HepG2 (cell line): ENCODE results near the gene LMF2. TPM values are rescaled to one million over a fixed set of nuclear protein-coding genes. Genes with fewer than 3 reads are reported as not detected.

Experiments
- ATAC-seq: fragments of 200-7000 bp; cut with Tn5 transposase; 3 replicates; pipeline ENCODE4 v1.9.1; 2020; ENCODE audit warnings: mild to moderate bottlenecking, moderate library complexity
- BruUV-seq: library from RNA; stranded (reverse); fragments of 400-500 nt; replicated peaks from 2 replicates; lab custom pipeline; 2021; lab: Mats Ljungman, UMichigan
- CTCF ChIA-PET: fragments of 300-600 bp; formaldehyde crosslinking; extraction: SDS; loops from one replicate; lab custom pipeline; 2021; ENCODE audit warnings: low total read pairs, inconsistent platforms, low intra/inter-chr PET ratio; lab: Yijun Ruan, JAX
- POLR2A ChIA-PET: fragments of 350-600 bp; sonication (Branson Sonifier 250); formaldehyde crosslinking; loops from one replicate; lab custom pipeline; 2020; ENCODE audit warnings: antibody characterized with exemption, inconsistent platforms; lab: Yijun Ruan, JAX
- DNase-seq: peaks from one replicate; pipeline ENCODE4 v3.0.0-alpha.2; 2015; ENCODE audit warnings: low spot score
- FAIRE-seq: peaks from 3 replicates; lab custom pipeline; 2011; peaks lifted over from hg19 to GRCh38; lab: Jason Lieb, UNC
- H2AFZ ChIP-seq: one replicate; pipeline ENCODE4 v1.6.1; 2011; ENCODE audit warnings: low read length, inconsistent platforms
- H3K27ac ChIP-seq: fragments of 300-600 bp; 3 replicates; pipeline ENCODE4 v1.8.0; 2011; ENCODE audit warnings: mixed run types, mild to moderate bottlenecking, mixed read lengths, low read length, inconsistent platforms; ENCODE audit not compliant: insufficient read depth; ENCODE audit errors: extremely low read length
- H3K27me3 ChIP-seq, 2 experiments: fragments of 200-600 bp in 1 of 2; 2 replicates in 1 of 2; 3 replicates in 1 of 2; pipeline versions ENCODE4 v1.6.0 to v1.8.0; 2011; ENCODE audit warnings: low read length in 2 of 2, mild to moderate bottlenecking in 2 of 2, moderate library complexity in 2 of 2, inconsistent platforms in 1 of 2; ENCODE audit not compliant: insufficient read depth in 2 of 2, control insufficient read depth in 1 of 2
- H3K36me3 ChIP-seq, 2 experiments: fragments of 200-600 bp in 1 of 2; replicated peaks in 1 of 2; 2 replicates in 1 of 2; 3 replicates in 1 of 2; pipeline versions ENCODE4 v1.5.1 to v1.8.0; 2011; ENCODE audit warnings: low read length in 2 of 2, inconsistent platforms in 1 of 2; ENCODE audit not compliant: insufficient read depth in 2 of 2, control insufficient read depth in 1 of 2
- H3K4me1 ChIP-seq: 2 replicates; pipeline ENCODE4 v1.5.1; 2012; ENCODE audit warnings: low read length, inconsistent platforms; ENCODE audit not compliant: insufficient read depth
- H3K4me2 ChIP-seq: 2 replicates; pipeline ENCODE4 v1.6.0; 2011; ENCODE audit warnings: low read depth, low read length, inconsistent platforms
- H3K4me3 ChIP-seq, 3 experiments: fragments of 200-600 bp in 1 of 3; sonication (generic), shearing (Covaris generic) in 1 of 3; replicated peaks in 1 of 3; 2 replicates each; pipeline ENCODE4 v1.5.1; 2011 to 2016; ENCODE audit warnings: low read length in 3 of 3, inconsistent platforms in 2 of 3, low read depth in 2 of 3, mild to moderate bottlenecking in 2 of 3, control low read depth in 1 of 3, mixed read lengths in 1 of 3; ENCODE audit not compliant: insufficient read depth in 1 of 3
- H3K79me2 ChIP-seq: one replicate; pipeline ENCODE4 v1.6.1; 2011; ENCODE audit warnings: low read length, inconsistent platforms; ENCODE audit not compliant: insufficient read depth
- H3K9ac ChIP-seq: 2 replicates; pipeline ENCODE4 v1.6.0; 2011; ENCODE audit warnings: mild to moderate bottlenecking, low read depth, low read length, inconsistent platforms; ENCODE audit not compliant: insufficient read depth
- H3K9me3 ChIP-seq: 2 replicates; pipeline ENCODE4 v1.5.1; 2012; ENCODE audit warnings: mild to moderate bottlenecking, low read length
- H4K20me1 ChIP-seq: 2 replicates; pipeline ENCODE4 v1.6.0; 2011; ENCODE audit warnings: inconsistent platforms, mild to moderate bottlenecking, low read length, moderate library complexity; ENCODE audit not compliant: insufficient read depth
- CEBPB ChIP-seq: IDR thresholded peaks from 2 replicates; pipeline ENCODE4 v1.6.1; 2011; ENCODE audit warnings: low read depth, low read length, improper control_type of control experiment, borderline replicate concordance
- GABPB1 ChIP-seq: IDR thresholded peaks from 2 replicates; pipeline ENCODE4 v1.6.1; 2016; ENCODE audit warnings: mild to moderate bottlenecking, missing genetic modification reagents, moderate library complexity, missing compliant biosample characterization
- KDM3A ChIP-seq: IDR thresholded peaks from 2 replicates; pipeline ENCODE4 v1.6.1; 2018; ENCODE audit warnings: low read depth, missing compliant biosample characterization
- KDM5A ChIP-seq: fragments of 200-600 bp; sonication (generic); IDR thresholded peaks from 2 replicates; pipeline ENCODE4 v1.7.0; 2018; ENCODE audit warnings: antibody characterized with exemption, mild to moderate bottlenecking, low read length, borderline replicate concordance
- NCOA2 ChIP-seq: sonication (generic); formaldehyde crosslinking; IDR thresholded peaks from 2 replicates; pipeline ENCODE4 v1.8.0; 2022; ENCODE audit warnings: inconsistent platforms
- PCBP1 ChIP-seq: fragments of 200-400 bp; formaldehyde crosslinking; IDR thresholded peaks from 2 replicates; pipeline ENCODE4 v1.6.1; 2017; ENCODE audit warnings: mild to moderate bottlenecking, low read depth, low read length, borderline replicate concordance
- PHF21A ChIP-seq: sonication (generic); formaldehyde crosslinking; IDR thresholded peaks from 2 replicates; pipeline ENCODE4 v1.5.0; 2020; ENCODE audit warnings: mild to moderate bottlenecking, missing genetic modification reagents
- RFXAP ChIP-seq: sonication (generic); formaldehyde crosslinking; IDR thresholded peaks from 2 replicates; pipeline ENCODE4 v1.4.0; 2020; ENCODE audit warnings: missing genetic modification reagents, borderline replicate concordance
- RXRB ChIP-seq: IDR thresholded peaks from 2 replicates; pipeline ENCODE4 v1.6.1; 2016; ENCODE audit warnings: borderline replicate concordance, missing genetic modification reagents, missing compliant biosample characterization
- SMAD9 ChIP-seq: sonication (generic); formaldehyde crosslinking; IDR thresholded peaks from 2 replicates; pipeline ENCODE4 v1.5.1; 2020; ENCODE audit warnings: mild to moderate bottlenecking, missing genetic modification reagents
- SRSF1 ChIP-seq: fragments of 200-400 bp; formaldehyde crosslinking; optimal IDR thresholded peaks from 2 replicates; pipeline ENCODE3; 2017; ENCODE audit warnings: mild to moderate bottlenecking, low read depth, low read length, moderate library complexity
- ZNF3 ChIP-seq: IDR thresholded peaks from 2 replicates; pipeline ENCODE4 v1.7.0; 2017; ENCODE audit warnings: inconsistent platforms
- ZNF556 ChIP-seq: sonication (generic); formaldehyde crosslinking; IDR thresholded peaks from 2 replicates; pipeline ENCODE4 v1.4.0; 2020; ENCODE audit warnings: mild to moderate bottlenecking, missing genetic modification reagents, borderline replicate concordance
- ZNF567 ChIP-seq: sonication (generic); formaldehyde crosslinking; IDR thresholded peaks from 2 replicates; pipeline ENCODE4 v1.8.1; 2023; ENCODE audit warnings: mild to moderate bottlenecking, missing genetic modification reagents, borderline replicate concordance
- ZNF879 ChIP-seq: sonication (generic); formaldehyde crosslinking; IDR thresholded peaks from 2 replicates; pipeline ENCODE4 v1.8.1; 2023; ENCODE audit warnings: missing genetic modification reagents
- WGBS: methylation state at CpG from one replicate; pipeline ENCODE4 v1.1.6; 2017; ENCODE audit warnings: low lambda C conversion rate; 5-methylcytosine and 5-hydroxymethylcytosine counted together
- in situ Hi-C: cut with HindIII; loops from 2 replicates; pipeline ENCODE4 v1.10.0; 2017; ENCODE audit warnings: low pct_unique_long_range_greater_than_20kb; ENCODE audit not compliant: extremely low pct_ligation_motif_present
- intact Hi-C: fragments of 100-400 bp; cut with micrococcal nuclease; formaldehyde crosslinking; loops from one replicate; pipeline ENCODE4 v1.10.0; 2022; ENCODE audit not compliant: unreplicated experiment
- polyA plus RNA-seq, 8 experiments: library from polyadenylated mRNA; depleted of rRNA in 3 of 8; stranded (reverse) in 7 of 8; unstranded in 1 of 8; fragments of >200 nt; fragmentation: Illumina TruSeq in 4 of 8; extraction: Trizol in 4 of 8; gene quantifications; 2 replicates each; pipeline versions ENCODE4 v1.2.1 to v1.2.3, GENCODE V29; 2011 to 2016; ENCODE audit warnings: low read depth in 4 of 8, missing spikeins in 1 of 8, mixed read lengths in 1 of 8; ENCODE audit not compliant: insufficient read depth in 1 of 8
- total RNA-seq, 5 experiments: library from RNA; depleted of rRNA; stranded (reverse); fragments of >200 nt; fragmentation: Illumina TruSeq; extraction: Trizol; gene quantifications; 2 replicates each; pipeline ENCODE4 v1.2.3, GENCODE V29; 2016; ENCODE audit warnings: low read depth in 1 of 5
- TF ChIP-seq, protein P1 (sequence below): sonication (generic); formaldehyde crosslinking; IDR thresholded peaks from 2 replicates; pipeline ENCODE4 v1.8.1; 2023; ENCODE audit warnings: mild to moderate bottlenecking, missing genetic modification reagents
- TF ChIP-seq, protein P2 (sequence below): sonication (generic); formaldehyde crosslinking; IDR thresholded peaks from 2 replicates; pipeline ENCODE4 v1.9.0; 2021; ENCODE audit warnings: missing genetic modification reagents, borderline replicate concordance
- TF ChIP-seq, protein P3 (sequence below): sonication (generic); formaldehyde crosslinking; conservative IDR thresholded peaks from 2 replicates; pipeline ENCODE4 v1.4.0; 2020; ENCODE audit warnings: missing genetic modification reagents

The LMF2 gene
- total and polyA plus RNA-seq, 2 of the 13 experiments (the other 11 are each of a cell fraction or from before 2014, with no cell fraction given), result 23.3 to 30.6 TPM

GRCh38 chr22:50498322-50498890 is 9.1 kb downstream of the LMF2 start:
- BruUV-seq, result no TSS peak
- Histone ChIP-seq H3K27me3 (no peaks in the 10 kb centered on the region), H3K9ac (no peak overlapping the region), H3K4me2 (peak overlapping the region; percentile 62), H2AFZ (no peak overlapping the region), H3K4me1 (peaks cover 32% of the 10 kb centered on the region), H3K4me3 (peak overlapping the region in 1 of 3 experiments; percentile 33; a peak in 2 of 6 replicates), H3K27ac (peak overlapping the region; percentile 61), H3K79me2 (no peaks in the 10 kb centered on the region), H3K36me3 (no peaks in the 10 kb centered on the region), H4K20me1 (no peaks in the 10 kb centered on the region), H3K9me3 (no peaks in the 10 kb centered on the region)
- peak; percentile 80 for DNase-seq
- peak; percentile 90 for FAIRE-seq
- peak; percentile 93 for ATAC-seq
- CTCF ChIA-PET, result interaction anchor here (0.9 to 1.4 kb wide), 4 partner anchors 13 to 247 kb away, joined by 3 to 6 read pairs (median 4); no protein-coding TSS in a partner anchor
- under 1% methylated on average over 12 of the region's 13 CpGs for WGBS
- in situ Hi-C loops, result no loop called here
- POLR2A ChIA-PET, result interaction anchor here (0.7 to 3.3 kb wide), 7 partner anchors 9 to 256 kb away, joined by 3 to 15 read pairs (median 5); partner anchors contain the start of genes ADM2, LMF2, MIOX and NCAPH2
- intact Hi-C loops, result loop anchor here (5.0 kb wide), 1 partner anchor 256 kb away; no protein-coding TSS in a partner anchor
- TF ChIP-seq, protein P1, sequence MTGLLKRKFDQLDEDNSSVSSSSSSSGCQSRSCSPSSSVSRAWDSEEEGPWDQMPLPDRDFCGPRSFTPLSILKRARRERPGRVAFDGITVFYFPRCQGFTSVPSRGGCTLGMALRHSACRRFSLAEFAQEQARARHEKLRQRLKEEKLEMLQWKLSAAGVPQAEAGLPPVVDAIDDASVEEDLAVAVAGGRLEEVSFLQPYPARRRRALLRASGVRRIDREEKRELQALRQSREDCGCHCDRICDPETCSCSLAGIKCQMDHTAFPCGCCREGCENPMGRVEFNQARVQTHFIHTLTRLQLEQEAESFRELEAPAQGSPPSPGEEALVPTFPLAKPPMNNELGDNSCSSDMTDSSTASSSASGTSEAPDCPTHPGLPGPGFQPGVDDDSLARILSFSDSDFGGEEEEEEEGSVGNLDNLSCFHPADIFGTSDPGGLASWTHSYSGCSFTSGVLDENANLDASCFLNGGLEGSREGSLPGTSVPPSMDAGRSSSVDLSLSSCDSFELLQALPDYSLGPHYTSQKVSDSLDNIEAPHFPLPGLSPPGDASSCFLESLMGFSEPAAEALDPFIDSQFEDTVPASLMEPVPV, result 0 out of 2 replicates have a peak, but pooled peaks have one; percentile 30
- TF ChIP-seq KDM3A (CRISPR knock-in tag) (0 out of 2 replicates have a peak, but pooled peaks have one; percentile 58), RXRB (CRISPR knock-in tag) (0 out of 2 replicates have a peak, but pooled peaks have one; percentile 19), RFXAP (CRISPR knock-in tag) (no peak), GABPB1 (CRISPR knock-in tag) (0 out of 2 replicates have a peak, but pooled peaks have one; percentile 27), SRSF1 (no peak), KDM5A (no peak), PCBP1 (no peak), PHF21A (peak; percentile 40; the same call in 1 of the 2 replicates), ZNF879 (CRISPR knock-in tag) (peak; percentile 59; the same call in 1 of the 2 replicates), SMAD9 (CRISPR knock-in tag) (no peak), ZNF567 (CRISPR knock-in tag) (0 out of 2 replicates have a peak, but pooled peaks have one; percentile 55), NCOA2 (CRISPR knock-in tag) (0 out of 2 replicates have a peak, but pooled peaks have one; percentile 14), ZNF3 (no peak), CEBPB (no peak), ZNF556 (CRISPR knock-in tag) (no peak)
- TF ChIP-seq, protein P2, sequence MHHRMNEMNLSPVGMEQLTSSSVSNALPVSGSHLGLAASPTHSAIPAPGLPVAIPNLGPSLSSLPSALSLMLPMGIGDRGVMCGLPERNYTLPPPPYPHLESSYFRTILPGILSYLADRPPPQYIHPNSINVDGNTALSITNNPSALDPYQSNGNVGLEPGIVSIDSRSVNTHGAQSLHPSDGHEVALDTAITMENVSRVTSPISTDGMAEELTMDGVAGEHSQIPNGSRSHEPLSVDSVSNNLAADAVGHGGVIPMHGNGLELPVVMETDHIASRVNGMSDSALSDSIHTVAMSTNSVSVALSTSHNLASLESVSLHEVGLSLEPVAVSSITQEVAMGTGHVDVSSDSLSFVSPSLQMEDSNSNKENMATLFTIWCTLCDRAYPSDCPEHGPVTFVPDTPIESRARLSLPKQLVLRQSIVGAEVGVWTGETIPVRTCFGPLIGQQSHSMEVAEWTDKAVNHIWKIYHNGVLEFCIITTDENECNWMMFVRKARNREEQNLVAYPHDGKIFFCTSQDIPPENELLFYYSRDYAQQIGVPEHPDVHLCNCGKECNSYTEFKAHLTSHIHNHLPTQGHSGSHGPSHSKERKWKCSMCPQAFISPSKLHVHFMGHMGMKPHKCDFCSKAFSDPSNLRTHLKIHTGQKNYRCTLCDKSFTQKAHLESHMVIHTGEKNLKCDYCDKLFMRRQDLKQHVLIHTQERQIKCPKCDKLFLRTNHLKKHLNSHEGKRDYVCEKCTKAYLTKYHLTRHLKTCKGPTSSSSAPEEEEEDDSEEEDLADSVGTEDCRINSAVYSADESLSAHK (CRISPR knock-in tag), result no peak
- TF ChIP-seq, protein P3, sequence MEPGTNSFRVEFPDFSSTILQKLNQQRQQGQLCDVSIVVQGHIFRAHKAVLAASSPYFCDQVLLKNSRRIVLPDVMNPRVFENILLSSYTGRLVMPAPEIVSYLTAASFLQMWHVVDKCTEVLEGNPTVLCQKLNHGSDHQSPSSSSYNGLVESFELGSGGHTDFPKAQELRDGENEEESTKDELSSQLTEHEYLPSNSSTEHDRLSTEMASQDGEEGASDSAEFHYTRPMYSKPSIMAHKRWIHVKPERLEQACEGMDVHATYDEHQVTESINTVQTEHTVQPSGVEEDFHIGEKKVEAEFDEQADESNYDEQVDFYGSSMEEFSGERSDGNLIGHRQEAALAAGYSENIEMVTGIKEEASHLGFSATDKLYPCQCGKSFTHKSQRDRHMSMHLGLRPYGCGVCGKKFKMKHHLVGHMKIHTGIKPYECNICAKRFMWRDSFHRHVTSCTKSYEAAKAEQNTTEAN (CRISPR knock-in tag), result 0 out of 2 replicates have a peak, but pooled peaks have one; percentile 7
